OCI-LY1 (cell line): Measurements from ENCODE around the gene REPS1.
"Not testable (repeated sequence)": the region's sequence is repeated elsewhere in the genome, so short reads cannot be mapped to it uniquely, and the experiment has no call there.

Experiments
- H2AFZ ChIP-seq: fragments of 200-600 bp; sonication (generic), shearing (Covaris generic); 2 replicates; pipeline ENCODE4 v1.6.0; 2014; ENCODE audit warnings: antibody characterized with exemption, mild to moderate bottlenecking, low read length
- H3F3A ChIP-seq: fragments of 200-600 bp; sonication (generic), shearing (Covaris generic); 2 replicates; pipeline ENCODE4 v1.6.0; 2014; ENCODE audit warnings: mild to moderate bottlenecking, antibody characterized with exemption, low read length, moderate library complexity; ENCODE audit not compliant: insufficient read depth
- H3K27ac ChIP-seq: fragments of 200-600 bp; sonication (generic); 2 replicates; pipeline ENCODE4 v1.5.1; 2014; ENCODE audit warnings: low read length, mixed run types, mild to moderate bottlenecking, low read depth; ENCODE audit not compliant: poor library complexity, severe bottlenecking
- H3K27me3 ChIP-seq: fragments of 200-600 bp; sonication (generic); 2 replicates; pipeline ENCODE4 v1.6.0; 2014; ENCODE audit warnings: antibody characterized with exemption, mild to moderate bottlenecking, low read length, moderate library complexity; ENCODE audit not compliant: insufficient read depth
- H3K36me3 ChIP-seq: fragments of 200-600 bp; sonication (generic); 2 replicates; pipeline ENCODE4 v1.6.1; 2014; ENCODE audit warnings: mild to moderate bottlenecking, antibody characterized with exemption, low read length, moderate library complexity, mixed read lengths; ENCODE audit not compliant: insufficient read depth
- H3K4me1 ChIP-seq: fragments of 200-600 bp; sonication (generic); 2 replicates; pipeline ENCODE4 v1.5.1; 2014; ENCODE audit warnings: mild to moderate bottlenecking, low read length, moderate library complexity; ENCODE audit not compliant: insufficient read depth, severe bottlenecking
- H3K4me2 ChIP-seq: fragments of 200-600 bp; sonication (generic), shearing (Covaris generic); 2 replicates; pipeline ENCODE4 v1.6.1; 2014; ENCODE audit warnings: low read length
- H3K4me3 ChIP-seq: fragments of 200-600 bp; sonication (generic); 2 replicates; pipeline ENCODE4 v1.5.1; 2014; ENCODE audit warnings: low read length, low read depth, mild to moderate bottlenecking, mixed read lengths; ENCODE audit not compliant: poor library complexity, severe bottlenecking
- H3K79me2 ChIP-seq: fragments of 200-600 bp; shearing (Covaris generic); 2 replicates; pipeline ENCODE4 v1.6.1; 2016; ENCODE audit warnings: mixed run types, low read length, mixed read lengths; ENCODE audit not compliant: insufficient read depth
- H3K9ac ChIP-seq: fragments of 200-600 bp; sonication (generic), shearing (Covaris generic); 2 replicates; pipeline ENCODE4 v1.6.1; 2014; ENCODE audit warnings: mild to moderate bottlenecking, low read length, mixed read lengths
- H3K9me2 ChIP-seq: fragments of 200-600 bp; sonication (generic), shearing (Covaris generic); 2 replicates; pipeline ENCODE4 v1.6.1; 2014; ENCODE audit warnings: low read depth, mild to moderate bottlenecking, low read length, mixed read lengths
- H3K9me3 ChIP-seq: fragments of 200-600 bp; shearing (Covaris generic); 2 replicates; pipeline ENCODE4 v1.6.1; 2014; ENCODE audit warnings: low read length, mixed read lengths
- H4K20me1 ChIP-seq: fragments of 200-600 bp; sonication (generic), shearing (Covaris generic); 2 replicates; pipeline ENCODE4 v1.6.0; 2016; ENCODE audit warnings: mild to moderate bottlenecking, low read length; ENCODE audit not compliant: insufficient read depth
- EZH2 ChIP-seq: fragments of 200-600 bp; sonication (generic), shearing (Covaris generic); IDR thresholded peaks from 2 replicates; pipeline ENCODE4 v1.8.0; 2017; ENCODE audit warnings: borderline replicate concordance, mixed run types, mild to moderate bottlenecking, antibody characterized with exemption, low read length, moderate library complexity, mixed read lengths
- TF ChIP-seq, protein P1 (sequence below): fragments of 200-600 bp; sonication (generic), shearing (Covaris generic); IDR thresholded peaks from 2 replicates; pipeline ENCODE4 v1.5.1; 2017; ENCODE audit warnings: mild to moderate bottlenecking, antibody characterized with exemption, low read length, moderate library complexity, mixed read lengths

The REPS1 gene

GRCh38 chr6:138996524-138996923, 8.5 kb upstream of the REPS1 start:
- no peak overlapping the region for H2AFZ ChIP-seq
- no peak overlapping the region for H3K4me2 ChIP-seq

DNA sequence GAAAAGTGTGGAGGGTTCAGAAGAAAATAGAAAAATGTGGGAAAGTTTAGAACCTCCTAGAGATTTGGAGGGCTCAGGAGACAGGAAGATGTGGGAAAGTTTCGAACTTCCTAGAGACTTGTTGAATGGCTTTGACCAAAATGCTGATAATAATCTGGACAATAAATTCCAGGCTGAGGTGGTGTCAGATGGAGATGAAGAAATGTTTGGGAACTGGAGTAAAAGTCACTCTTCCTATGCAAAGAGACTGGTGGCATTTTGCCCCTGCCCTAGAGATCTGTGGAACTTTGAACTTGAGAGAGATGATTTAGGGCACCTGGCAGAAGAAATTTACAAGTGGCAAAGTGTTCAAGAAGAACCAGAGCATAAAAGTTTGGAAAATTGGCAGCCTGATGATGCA, 5.4 kb upstream of the REPS1 start:
- H3K4me2 ChIP-seq, H2AFZ ChIP-seq, H3K4me3 ChIP-seq, H3K9ac ChIP-seq, H3K36me3 ChIP-seq, H3F3A ChIP-seq, H3K9me3 ChIP-seq, H3K27ac ChIP-seq, H3K4me1 ChIP-seq, H3K27me3 ChIP-seq, H4K20me1 ChIP-seq, H3K9me2 ChIP-seq, H3K79me2 ChIP-seq: not testable (repeated sequence)

More at GRCh38 chr6:138996524-138996923, 8.5 kb upstream of the REPS1 start:
- no peak overlapping the region for H3K4me3 ChIP-seq
- no peak overlapping the region for H3K9ac ChIP-seq
- H4K20me1 ChIP-seq: no peaks in the 10 kb centered on the region
- no peaks in the 10 kb centered on the region for H3K4me1 ChIP-seq
- H3K36me3 ChIP-seq: no peaks in the 10 kb centered on the region
- no peaks in the 10 kb centered on the region for H3K79me2 ChIP-seq
- TF ChIP-seq, protein P1, sequence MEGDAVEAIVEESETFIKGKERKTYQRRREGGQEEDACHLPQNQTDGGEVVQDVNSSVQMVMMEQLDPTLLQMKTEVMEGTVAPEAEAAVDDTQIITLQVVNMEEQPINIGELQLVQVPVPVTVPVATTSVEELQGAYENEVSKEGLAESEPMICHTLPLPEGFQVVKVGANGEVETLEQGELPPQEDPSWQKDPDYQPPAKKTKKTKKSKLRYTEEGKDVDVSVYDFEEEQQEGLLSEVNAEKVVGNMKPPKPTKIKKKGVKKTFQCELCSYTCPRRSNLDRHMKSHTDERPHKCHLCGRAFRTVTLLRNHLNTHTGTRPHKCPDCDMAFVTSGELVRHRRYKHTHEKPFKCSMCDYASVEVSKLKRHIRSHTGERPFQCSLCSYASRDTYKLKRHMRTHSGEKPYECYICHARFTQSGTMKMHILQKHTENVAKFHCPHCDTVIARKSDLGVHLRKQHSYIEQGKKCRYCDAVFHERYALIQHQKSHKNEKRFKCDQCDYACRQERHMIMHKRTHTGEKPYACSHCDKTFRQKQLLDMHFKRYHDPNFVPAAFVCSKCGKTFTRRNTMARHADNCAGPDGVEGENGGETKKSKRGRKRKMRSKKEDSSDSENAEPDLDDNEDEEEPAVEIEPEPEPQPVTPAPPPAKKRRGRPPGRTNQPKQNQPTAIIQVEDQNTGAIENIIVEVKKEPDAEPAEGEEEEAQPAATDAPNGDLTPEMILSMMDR: no peak
- no peak for TF ChIP-seq EZH2
- H3K9me3 ChIP-seq: no peaks in the 10 kb centered on the region
- no peaks in the 10 kb centered on the region for H3K27me3 ChIP-seq
- H3K27ac ChIP-seq: no peak overlapping the region
- H3K9me2 ChIP-seq: no peaks in the 10 kb centered on the region
- H3F3A ChIP-seq: no peaks in the 10 kb centered on the region

DNA sequence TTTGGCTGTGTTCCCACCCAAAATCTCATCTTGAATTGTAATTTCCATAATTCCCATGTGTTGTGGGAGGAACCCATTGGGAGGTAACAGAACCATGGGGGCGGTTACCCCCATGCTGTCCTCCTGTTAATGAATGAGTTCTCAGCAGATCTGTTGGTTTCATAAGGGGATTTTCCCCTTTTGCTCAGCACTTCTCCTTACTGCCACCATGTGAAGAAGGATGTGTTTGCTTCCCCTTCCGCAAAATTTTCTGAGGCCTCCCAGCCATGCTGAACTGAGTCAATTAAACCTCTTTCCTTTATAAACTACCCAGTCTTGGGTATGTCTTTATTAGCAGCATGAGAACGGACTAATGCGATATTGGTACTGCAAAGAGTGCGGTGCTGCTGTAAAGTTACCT, 4.9 kb upstream of the REPS1 start:
- H4K20me1 ChIP-seq, H3K27me3 ChIP-seq, H3K4me2 ChIP-seq, H3K79me2 ChIP-seq, H3K9ac ChIP-seq, H3K4me1 ChIP-seq, H3K27ac ChIP-seq, H3K36me3 ChIP-seq, H2AFZ ChIP-seq, H3K4me3 ChIP-seq, H3K9me2 ChIP-seq, H3F3A ChIP-seq, H3K9me3 ChIP-seq: not testable (repeated sequence)

GRCh38 chr6:138991206-138991605, 3.2 kb upstream of the REPS1 start:
- TF ChIP-seq, protein P1: no peak
- no peak for TF ChIP-seq EZH2
- peaks cover 16% of the 10 kb centered on the region for H3K4me1 ChIP-seq
- H4K20me1 ChIP-seq: 0 out of 2 replicates have a peak, but pooled peaks cover 2% of the 10 kb centered on the region
- H3K79me2 ChIP-seq: no peaks in the 10 kb centered on the region
- H3K4me2 ChIP-seq: no peak overlapping the region
- no peaks in the 10 kb centered on the region for H3K27me3 ChIP-seq
- H3K9ac ChIP-seq: no peak overlapping the region
- no peaks in the 10 kb centered on the region for H3K36me3 ChIP-seq
- no peak overlapping the region for H2AFZ ChIP-seq
- no peak overlapping the region for H3K27ac ChIP-seq
- H3K9me2 ChIP-seq: no peaks in the 10 kb centered on the region
- no peaks in the 10 kb centered on the region for H3K9me3 ChIP-seq
- H3F3A ChIP-seq: no peaks in the 10 kb centered on the region
- no peak overlapping the region for H3K4me3 ChIP-seq
